SKM-1 treated with dmso at 0.1 percent for 144 hours (cell line): ENCODE results near the gene ZNF341.

Experiments used
- DNase-seq: peaks from one replicate; lab custom pipeline; 2025; ENCODE audit not compliant: unreplicated experiment; lab: John Stamatoyannopoulos, UW

Gene ZNF341

GRCh38 chr20:33701629-33702450 is 30.0 kb upstream of the ZNF341 start:
- DNase-seq, result no peak

DNA sequence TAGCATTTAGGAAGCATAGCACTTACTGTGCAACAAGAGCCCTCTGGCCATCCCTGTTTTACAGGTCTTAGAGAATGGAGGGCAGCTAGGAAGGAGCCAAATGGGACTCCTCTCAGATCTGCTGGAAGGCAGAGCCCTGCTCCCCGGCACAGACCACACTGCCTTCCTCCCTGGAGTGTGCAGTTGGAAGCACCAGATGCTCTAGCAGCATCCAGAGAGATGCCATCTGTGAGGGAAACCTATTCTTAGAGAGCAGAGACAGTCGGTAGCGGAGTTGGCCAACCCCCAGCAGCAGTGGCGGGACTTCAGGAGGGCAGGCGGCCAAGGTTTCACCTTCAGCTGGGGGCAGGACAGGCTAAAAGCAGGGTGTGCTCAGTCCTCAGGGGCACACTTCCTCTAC is 28.9 kb upstream of the ZNF341 start:
- no peak for DNase-seq

- no peak for DNase-seq
Measured at GRCh38 chr20:33703498-33704137, 28.2 kb upstream of the ZNF341 start.

DNA sequence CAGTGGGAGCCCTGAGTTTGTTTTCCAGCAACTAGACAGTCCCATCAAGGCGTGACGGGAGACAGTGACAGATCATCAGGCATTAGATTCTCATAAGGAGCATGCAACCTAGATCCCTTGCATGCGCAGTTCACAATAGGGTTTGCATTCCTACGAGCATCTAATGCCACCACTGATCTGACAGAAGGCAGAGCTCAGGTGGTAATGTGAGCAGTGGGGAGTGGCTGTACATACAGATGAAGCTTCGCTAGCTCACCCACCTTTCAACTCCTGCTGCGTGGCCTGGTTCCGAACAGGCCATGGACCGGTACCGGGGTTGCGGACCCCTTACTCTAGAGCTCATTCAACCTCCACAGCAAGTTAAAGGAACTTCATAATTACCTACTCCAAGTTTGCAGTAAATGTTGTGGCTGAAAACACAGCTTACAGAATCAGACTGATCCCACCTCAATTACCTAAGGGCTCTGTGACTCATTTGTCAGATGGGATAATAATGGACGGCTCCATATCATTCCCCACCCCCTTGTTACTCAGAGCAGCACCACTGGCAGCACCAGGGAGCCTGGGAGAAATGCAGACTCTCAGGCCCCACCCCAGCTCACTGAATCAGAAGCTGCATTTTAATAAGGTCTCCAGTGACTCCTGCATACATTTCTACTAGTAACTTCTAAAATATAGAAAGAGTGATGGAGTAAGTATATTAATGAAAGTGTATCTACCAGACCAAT is 27.4 kb upstream of the ZNF341 start:
- no peak for DNase-seq

- DNase-seq, result no peak
Measured at GRCh38 chr20:33707668-33708067, 24.1 kb upstream of the ZNF341 start.

DNA sequence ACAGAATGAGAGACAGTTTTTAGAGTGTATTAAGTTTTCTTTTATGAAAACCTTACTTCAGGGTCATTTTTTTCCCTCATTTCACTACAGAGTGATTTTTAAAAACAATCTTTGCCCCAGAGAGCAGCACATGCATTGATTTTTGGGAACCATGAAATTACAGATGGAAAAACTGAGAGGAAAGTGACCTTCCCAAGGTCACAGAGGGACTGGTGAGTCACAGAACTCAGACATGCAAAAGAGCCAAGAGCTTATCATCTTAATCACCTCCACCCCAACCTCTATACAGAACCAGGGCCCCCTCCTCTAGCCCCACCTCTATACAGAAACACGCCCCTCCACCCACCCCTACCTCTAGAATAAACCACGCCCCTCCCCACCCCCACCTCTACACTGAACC is 22.4 kb upstream of the ZNF341 start:
- no peak for DNase-seq

- DNase-seq, result no peak
Measured at GRCh38 chr20:33709905-33710541, 21.8 kb upstream of the ZNF341 start.

DNA sequence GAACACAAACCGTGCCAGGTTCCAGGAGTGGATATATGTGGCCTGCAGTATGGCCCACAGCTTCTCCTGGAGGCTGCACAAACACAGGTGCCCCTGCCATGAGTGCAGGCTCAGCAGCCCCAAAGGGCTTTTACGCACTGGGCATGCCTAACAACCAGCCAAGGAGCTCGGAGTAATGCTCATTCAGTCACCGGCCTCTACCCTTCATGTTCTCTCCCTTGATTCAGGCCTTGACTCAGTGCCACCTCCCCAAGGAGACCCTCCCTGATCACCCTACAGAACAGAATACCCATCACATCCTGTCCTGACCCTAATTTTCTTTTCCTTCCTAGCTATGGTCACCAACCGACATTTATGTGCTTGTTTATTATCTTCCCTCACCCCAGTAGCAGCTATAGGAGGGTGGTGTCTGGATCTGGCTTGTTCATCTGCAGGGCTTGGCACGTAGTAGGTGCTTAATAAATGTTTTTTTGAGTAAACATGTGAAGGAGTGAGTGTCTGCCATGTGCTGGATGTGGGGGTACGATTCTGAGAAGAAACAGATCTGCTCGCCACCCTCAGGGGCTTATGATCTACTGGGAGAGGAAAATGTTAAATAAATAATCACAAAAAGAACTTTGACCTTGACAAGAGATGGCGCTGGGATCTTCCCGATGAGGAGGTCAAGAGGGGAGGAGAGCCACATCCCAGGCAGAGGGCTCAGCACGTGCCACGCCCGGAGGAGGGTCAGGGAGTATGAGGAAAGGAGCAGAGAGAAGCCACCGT is 20.9 kb upstream of the ZNF341 start:
- no peak for DNase-seq

- DNase-seq, result no peak
Measured at GRCh38 chr20:33711446-33711738, 20.4 kb upstream of the ZNF341 start.

DNA sequence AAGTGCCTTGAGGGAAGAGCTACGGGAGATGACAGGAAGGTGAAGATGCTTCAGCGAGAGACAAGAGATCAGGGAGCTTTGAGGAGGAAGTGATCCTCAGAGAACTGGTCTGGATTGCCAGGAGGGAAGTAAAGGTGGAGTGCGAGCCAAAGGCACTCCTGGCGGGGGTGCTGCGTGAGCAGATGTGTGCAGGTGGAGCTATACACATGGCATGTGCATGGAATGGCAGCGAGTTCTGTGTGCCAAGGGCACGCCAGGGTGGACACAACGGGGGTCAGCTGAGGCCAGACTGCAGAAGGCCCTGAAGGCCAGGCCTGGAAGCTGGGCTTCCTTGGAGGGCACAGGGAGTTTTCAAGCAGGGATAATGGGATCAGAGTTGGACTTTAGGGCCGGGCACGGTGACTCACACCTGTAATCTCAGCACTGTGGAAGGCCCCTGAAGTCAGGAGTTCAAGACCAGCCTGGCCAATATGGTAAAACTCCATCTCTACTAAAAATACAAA is 17.9 kb upstream of the ZNF341 start:
- no peak for DNase-seq

- DNase-seq, result no peak
Measured at GRCh38 chr20:33716498-33716897, 15.3 kb upstream of the ZNF341 start.

- DNase-seq, result no peak
Measured at GRCh38 chr20:33719277-33719988, 12.4 kb upstream of the ZNF341 start.

DNA sequence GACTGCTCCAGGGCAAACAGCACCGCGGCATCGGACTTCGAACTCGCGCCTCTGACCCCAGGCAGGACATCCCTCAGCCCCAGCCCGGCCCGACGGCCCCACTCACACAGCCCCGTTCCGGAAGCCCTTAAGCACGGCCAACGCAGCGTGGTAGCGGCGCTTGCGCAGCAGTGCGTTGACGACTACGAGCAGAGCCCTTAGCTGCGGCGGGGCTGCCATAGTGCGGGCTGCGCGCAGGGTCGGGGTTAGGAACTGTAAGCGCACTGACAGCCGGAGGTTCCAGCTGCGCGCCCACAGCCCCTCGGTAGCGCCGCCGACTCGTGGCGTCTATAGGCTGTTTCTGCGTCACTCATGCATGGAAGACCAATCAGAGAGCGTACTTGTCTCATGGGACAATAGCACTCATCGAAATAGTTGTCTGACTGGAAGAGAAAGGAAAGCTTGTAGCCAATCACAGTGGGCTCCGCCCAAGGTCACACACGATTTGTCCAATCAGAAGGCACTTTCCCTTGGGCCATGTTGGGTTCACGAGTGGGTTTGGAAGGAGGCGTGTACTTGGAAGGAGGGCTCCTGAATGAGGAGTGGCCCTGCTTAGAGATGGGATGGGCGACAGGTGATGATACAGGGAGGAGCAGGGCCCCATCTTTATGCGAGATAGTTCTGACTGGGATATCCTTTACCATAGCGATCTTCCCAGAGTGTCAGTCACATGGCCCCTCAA is 11.6 kb upstream of the ZNF341 start, which contains the start of gene PXMP4:
Gene PXMP4, minus strand, starts transcription at position 322 of the 721 bp plus-strand sequence. Its CDS starts 103 bp downstream, at position 219.
- DNase-seq, result peak; percentile 96

- no peak for DNase-seq
Measured at GRCh38 chr20:33721391-33722140, 10.2 kb upstream of the ZNF341 start.

DNA sequence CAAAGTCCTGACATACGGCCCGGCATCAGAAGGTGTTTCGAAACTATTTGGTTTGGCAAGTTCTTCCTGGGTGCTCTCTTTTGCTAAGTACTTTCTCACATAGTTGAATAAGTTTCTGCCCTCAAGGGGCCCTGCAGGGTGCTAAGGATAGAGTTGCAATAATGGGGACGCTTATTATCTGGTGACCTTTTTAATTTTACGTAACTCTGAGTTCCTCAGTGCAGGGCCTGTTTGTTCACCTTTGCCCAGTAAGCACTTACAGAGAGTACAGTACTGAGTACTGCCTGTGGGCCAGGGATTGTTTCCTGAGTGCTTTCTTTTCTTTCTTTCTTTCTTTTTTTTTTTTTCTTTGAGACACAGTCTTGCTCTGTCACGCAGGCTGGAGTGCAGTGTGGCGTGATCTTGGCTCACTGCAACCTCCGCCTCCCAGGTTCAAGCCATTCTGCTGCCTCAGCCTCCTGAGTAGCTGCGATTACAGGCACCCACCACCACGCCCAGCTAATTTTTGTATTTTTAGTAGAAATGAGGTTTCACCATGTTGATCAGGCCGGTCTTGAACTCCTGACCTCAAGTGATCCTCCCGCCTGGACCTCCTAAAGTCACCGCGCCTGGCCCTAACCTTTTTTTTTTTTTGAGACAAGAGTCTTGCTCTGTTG is 7.2 kb upstream of the ZNF341 start:
- peak; percentile 95 for DNase-seq

GRCh38 chr20:33725607-33726264 is 6.1 kb upstream of the ZNF341 start:
- no peak for DNase-seq

- no peak for DNase-seq
Measured at GRCh38 chr20:33727115-33727479, 4.7 kb upstream of the ZNF341 start.

DNA sequence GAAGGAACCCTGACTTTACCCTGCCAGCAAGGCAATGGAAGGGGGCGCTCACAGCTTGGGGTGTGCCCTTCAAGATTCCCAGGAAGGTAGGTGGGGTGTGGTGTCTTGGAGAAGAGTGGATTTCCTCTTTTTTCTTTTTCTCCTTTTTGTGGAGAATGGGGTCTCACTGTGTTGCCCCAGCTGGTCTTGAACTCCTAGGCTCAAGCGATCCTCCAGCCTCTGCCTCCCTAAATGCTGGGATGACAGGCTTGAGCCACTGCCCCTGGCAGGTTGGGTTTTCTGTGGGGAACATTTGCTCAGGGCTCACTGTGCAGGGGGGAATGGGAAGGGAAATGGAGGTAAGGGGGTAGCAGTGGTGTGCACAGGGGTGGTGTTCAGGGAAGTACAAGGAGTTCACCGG is 4.0 kb upstream of the ZNF341 start:
- DNase-seq, result no peak
